Spleen (tissue), 7 donors: ENCODE measurements around the gene PITPNM2.

ENCODE experiments used
- CTCF ChIP-seq, 11 experiments: fragments of 200-600 bp in 7 of 11; fragments of 450-650 bp in 4 of 11; sonication (generic) in 4 of 11; IDR thresholded peaks in 8 of 11; conservative IDR thresholded peaks in 3 of 11; 1 replicate in 7 of 11; 2 replicates in 4 of 11; pipeline versions ENCODE4 v1.4.0 to v1.8.0; 2016 to 2021; ENCODE audit warnings: antibody characterized with exemption in 11 of 11, inconsistent platforms in 4 of 11, mild to moderate bottlenecking in 1 of 11
- POLR2A ChIP-seq, 3 donors: fragments of 450-650 bp; IDR thresholded peaks; one replicate each; pipeline ENCODE4 v1.5.1; 2017; ENCODE audit warnings: antibody characterized with exemption in 3 of 3, mild to moderate bottlenecking in 1 of 3
- POLR2AphosphoS5 ChIP-seq, 3 donors: sonication (generic); formaldehyde crosslinking; IDR thresholded peaks; one replicate each; pipeline ENCODE4 v1.5.1; 2017; ENCODE audit warnings: antibody characterized with exemption in 3 of 3
- donor health status: DM: no; HTN: no; CAD: no; lungs with moderate emphysema.
- donor health status: DM: no; HTN: no; CAD: no.
- donor health status: DM: no; HTN: no; CAD: no.

GRCh38 chr12:123150275-123150743 is 581 bp downstream of the PITPNM2 start:
- TF ChIP-seq CTCF (IDR thresholded peaks at IDR 0.05 in 8 of 11, conservative IDR thresholded peaks at IDR 0.05 in 3 of 11) (no peak), POLR2AphosphoS5 (IDR thresholded peaks at IDR 0.05) (no peak), POLR2A (IDR thresholded peaks at IDR 0.05) (no peak)
